Retina (tissue), 1 donor: ENCODE data around the gene ATG13.

ENCODE experiments used
- DNase-seq: peaks from one replicate; pipeline ENCODE4 v3.0.0-alpha.2; 2016

Gene ATG13

GRCh38 chr11:46677169-46677568 is 59.8 kb downstream of the ATG13 start:
- no peak for DNase-seq

DNA sequence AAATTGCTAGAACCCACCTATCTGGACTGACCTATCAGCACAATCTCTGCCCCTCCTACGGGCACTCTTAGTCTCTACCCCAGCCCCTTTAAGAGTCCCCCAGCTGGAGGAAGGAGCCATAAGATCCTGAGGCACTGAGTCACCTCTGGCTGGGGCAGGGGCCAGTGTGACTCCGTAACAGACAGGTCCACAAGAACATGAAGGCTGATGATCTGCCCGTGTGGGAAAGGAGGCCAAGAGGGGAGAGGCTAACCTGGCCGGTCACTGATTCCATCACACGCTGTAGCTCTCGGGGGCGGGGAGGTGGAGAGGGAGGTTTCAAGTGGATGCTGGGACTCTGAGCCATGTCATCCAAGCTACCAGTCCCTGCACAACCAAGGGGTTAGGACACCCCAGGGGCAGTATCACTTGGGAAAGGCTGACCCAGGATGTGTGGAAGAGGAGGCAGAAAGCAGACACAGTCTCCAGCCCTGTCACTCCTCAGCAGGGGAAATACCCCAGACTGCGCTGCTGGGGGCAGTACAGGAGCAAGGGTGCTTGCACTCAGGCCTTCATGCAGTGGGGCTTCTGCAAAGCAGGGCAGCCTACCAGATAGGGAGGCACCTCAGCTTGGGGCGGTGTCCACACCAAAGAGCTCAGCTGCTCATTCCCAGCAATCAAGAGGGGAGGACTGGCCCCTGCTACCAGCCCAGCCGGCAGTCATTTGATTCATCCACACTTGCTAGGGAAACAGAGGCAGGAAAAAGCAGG is 60.8 kb downstream of the ATG13 start:
- DNase-seq, result no peak

DNA sequence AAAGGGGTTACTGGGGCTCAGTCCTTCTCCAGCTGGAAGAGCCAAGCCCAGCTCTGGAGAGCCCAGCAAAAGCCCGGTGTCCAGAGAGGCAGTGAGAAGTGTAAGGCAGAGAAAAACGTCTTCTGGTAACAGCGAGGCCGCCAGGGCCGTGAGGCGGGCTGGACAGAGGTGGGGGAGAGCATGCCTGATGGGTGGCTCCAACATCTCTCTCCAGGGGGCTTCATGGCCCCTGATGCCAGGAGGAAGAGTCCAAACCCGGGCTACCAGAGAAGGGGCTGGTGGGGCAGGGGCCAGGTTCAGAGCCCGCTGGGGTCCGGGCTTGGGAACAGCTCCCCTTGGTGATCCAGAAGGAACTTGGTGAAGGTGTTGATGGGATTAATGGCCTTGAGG is 61.4 kb downstream of the ATG13 start:
- DNase-seq, result no peak

- no peak for DNase-seq
These were observed 62.1 kb downstream of the ATG13 start for GRCh38 chr11:46679241-46680163.

GRCh38 chr11:46680164-46680760 is 62.9 kb downstream of the ATG13 start:
- no peak for DNase-seq

GRCh38 chr11:46680815-46681214 is 63.5 kb downstream of the ATG13 start:
- DNase-seq, result no peak

GRCh38 chr11:46681814-46682213 is 64.5 kb downstream of the ATG13 start:
- DNase-seq, result no peak

- no peak for DNase-seq
These were observed 65.7 kb downstream of the ATG13 start for GRCh38 chr11:46682773-46683752.

DNA sequence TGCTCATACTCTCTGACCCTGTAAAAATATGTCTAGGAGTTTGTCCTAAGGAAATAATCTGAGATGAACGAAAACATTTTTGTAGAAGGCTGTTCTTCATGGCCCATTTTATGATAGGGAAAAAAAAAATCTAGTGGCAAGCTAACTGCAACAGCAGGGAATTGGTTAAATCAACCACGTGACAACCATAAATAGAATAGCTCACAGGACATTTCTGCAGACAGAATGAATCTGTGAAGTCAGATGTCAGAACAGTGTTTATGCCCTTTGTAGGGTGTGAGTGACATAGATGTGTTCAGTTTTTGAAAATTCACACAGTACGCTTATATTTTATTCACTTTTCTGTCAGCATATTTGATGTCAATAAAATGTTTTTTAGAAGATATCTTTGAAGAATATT is 67.0 kb downstream of the ATG13 start:
- no peak for DNase-seq

DNA sequence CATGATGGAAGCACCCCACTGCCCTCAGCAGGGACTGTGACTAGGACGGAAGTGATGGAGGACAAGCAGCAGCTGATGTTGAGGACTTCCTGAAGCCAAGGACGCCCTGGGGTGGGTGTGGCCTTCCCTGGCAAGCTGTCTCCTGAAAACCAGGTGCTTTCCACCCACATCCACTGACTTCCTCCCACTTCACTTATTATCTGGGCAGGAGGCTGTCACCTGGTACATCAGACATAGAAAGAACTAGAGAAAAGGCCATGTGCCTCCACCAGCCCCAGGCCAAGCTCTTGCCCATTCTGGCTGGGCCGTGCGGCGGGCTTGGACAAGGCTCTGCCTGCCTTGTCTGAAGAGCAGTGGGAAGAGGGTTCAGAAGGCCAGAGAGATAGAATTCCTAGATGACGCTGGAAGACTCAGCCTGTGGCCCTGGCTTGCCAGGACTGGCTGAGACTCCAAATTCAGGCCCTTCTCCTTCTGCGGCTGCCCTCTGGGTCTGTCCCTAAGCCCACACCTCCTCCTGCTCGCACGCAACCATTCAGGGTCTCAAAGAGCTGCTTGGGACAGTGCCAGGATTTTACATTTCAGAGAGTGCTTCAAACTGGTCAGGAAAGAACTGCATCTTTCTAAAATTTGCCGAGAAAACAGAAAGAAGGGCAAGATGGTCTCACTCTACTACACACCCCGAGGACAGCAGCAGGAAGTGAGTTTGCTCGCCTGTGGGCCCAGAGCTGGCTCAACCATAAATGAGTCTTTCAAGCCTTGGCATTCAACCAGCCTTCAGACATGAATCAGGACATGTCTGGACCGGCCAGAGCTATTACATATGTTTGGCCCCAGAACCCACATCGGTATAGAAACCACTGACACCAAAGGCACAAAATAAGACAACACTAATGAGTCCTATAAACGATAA is 69.8 kb downstream of the ATG13 start:
- no peak for DNase-seq

DNA sequence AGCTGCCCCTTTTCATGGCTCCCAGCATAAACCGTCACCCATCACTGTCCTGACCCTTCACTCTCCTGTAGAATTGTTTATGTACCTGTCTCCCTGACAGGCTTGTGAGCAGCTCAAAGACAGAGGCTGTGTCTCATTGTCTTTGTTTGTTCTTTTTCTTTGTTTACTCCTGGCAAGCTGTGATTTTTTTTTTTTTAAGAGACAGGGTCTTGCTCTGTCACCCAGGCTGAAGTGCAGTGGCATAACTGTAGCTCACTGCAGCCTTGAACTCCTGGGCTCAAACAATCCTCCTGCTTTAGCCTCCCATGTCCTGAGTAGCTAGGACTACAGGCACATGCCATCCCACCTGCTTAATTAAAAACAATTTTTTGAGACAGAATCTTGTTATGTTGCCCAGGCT is 73.3 kb downstream of the ATG13 start:
- DNase-seq, result no peak

- DNase-seq, result no peak
These were observed 75.1 kb downstream of the ATG13 start for GRCh38 chr11:46692450-46692849.

DNA sequence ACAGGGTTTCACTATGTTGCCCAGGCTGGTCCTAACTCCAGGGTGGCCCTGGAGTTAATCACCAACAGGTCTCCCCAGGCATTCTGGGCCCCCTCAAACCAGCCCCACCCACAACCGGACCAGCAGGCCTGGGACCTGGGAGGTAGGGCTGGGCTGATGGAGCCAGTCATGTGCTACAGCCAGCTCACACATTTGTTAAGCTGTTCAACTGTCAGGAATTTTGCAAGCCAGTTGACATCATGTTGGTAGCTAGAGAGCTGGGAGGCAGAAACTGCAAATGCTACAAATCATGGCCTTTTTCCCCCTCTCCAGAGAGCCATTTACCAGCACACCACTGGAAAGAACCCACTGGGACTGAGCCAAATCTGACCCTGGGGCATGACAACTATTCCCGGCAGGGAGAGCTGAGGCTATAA is 76.3 kb downstream of the ATG13 start:
- DNase-seq, result no peak

- no peak for DNase-seq
These were observed 76.7 kb downstream of the ATG13 start for GRCh38 chr11:46694072-46694471.

DNA sequence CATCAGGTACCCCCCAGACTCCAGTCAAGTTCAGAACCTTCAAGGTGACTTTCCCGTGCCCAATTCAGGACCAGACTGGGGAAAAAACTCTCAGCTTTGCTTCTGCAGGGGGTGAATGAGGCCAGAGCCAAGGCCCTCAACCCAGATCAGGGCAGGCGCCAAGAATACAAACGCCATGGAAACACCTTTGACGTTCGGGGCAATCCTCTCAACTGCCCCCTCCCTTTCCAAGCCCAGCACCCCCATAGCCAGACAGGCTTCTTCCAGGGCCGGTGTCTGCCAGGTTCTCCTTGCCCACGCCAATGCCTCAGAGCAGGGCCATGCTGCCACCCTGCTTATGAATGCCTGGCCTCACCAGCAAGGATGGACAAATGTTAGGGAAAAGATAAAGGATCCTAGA is 77.3 kb downstream of the ATG13 start:
- DNase-seq, result no peak

- DNase-seq, result no peak
These were observed 78.2 kb downstream of the ATG13 start for GRCh38 chr11:46695345-46696211.

DNA sequence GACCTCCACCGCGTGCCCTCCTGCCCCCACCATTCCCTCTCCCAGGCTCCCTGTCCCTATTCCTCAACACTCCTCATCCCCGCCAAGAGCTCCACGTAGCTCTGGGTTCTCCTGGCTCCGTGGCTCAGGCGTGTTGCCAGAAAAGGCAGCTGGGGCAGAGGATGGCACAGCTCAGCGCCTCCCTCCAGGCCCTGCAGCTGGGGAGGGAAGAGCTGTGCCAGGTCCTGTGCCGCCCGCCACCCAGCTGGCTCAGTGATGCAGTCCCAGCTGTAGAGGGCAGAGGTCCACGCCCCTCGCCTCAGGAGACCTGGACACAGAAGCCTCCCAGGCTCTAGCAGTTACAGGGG is 78.8 kb downstream of the ATG13 start:
- DNase-seq, result no peak

- no peak for DNase-seq
These were observed 80.0 kb downstream of the ATG13 start for GRCh38 chr11:46697303-46697702.

GRCh38 chr11:46697723-46698122 is 80.4 kb downstream of the ATG13 start:
- no peak for DNase-seq

GRCh38 chr11:46698597-46698996 is 81.2 kb downstream of the ATG13 start:
- DNase-seq, result no peak
